GM19463 (cell line): Measurements from ENCODE around the gene NABP1.

ENCODE experiments used
- ATAC-seq: cut with Tn5 transposase; IDR thresholded peaks from one replicate; pipeline ENCODE4 v1.9.1; 2021; ENCODE audit warnings: mild to moderate bottlenecking, moderate library complexity; ENCODE audit not compliant: unreplicated experiment

The NABP1 gene

GRCh38 chr2:191646163-191646902 is 31.6 kb upstream of the NABP1 start:
- ATAC-seq, result no peak

- no peak for ATAC-seq
Measured at GRCh38 chr2:191649519-191649918, 28.4 kb upstream of the NABP1 start.

- ATAC-seq, result peak; percentile 98
Measured at GRCh38 chr2:191650896-191651773, 26.8 kb upstream of the NABP1 start.

GRCh38 chr2:191653667-191654391 is 24.1 kb upstream of the NABP1 start:
- no peak for ATAC-seq

DNA sequence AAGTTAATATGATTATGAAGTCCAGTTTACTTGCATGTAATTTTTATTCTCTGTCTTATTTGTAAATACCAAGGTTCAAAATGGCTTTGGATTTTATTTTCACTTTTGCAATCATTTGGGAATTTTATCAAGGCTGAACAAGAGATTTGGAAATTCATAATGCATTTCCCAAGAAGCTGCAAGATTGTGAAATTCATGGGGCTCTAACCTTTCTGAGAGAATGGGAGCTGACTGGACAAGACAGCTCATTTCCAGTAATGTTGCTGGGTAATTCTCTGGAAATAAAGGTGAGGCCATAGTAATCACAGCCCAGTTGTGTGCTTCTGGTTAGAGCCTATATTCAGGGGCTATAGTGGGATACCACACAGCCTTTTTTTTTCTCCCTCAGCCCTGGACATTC is 21.5 kb upstream of the NABP1 start:
- no peak for ATAC-seq

DNA sequence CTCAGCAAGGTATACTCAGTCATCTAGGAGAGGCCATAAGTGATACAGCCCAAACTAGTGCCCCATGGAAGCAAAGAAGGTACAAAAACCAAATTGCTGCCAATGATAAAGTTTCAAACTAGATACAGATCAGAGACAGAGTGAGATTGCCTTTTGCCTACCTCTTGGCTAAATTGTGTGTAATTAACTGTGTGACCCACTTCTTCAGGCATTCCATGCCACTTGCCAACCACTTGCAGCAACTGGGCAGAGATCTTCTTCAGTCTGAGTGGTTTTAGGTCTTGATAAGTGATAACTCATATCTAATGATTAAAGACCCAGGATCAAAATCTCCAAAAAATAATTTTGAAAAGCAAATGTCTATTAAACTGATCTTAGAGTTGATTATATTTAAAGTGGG is 21.1 kb upstream of the NABP1 start:
- ATAC-seq, result no peak

DNA sequence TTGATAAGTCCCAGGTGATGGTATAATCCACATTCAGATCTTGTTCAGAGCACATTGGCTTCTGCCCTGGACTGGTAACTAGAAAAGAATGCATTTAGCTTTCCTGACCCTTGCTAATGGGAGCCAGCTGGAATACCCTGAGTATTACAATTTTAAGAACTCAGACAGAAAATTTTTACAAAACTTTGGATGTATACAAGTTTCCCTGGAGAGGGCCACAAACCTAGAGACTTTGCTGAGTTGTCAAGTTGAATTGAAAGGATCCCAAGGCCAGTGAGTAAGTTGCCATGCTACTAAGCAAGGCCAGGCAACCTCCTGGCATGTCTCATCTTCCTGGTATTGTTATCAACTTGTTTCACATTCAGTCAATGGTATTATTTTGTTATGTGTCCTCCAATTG is 20.0 kb upstream of the NABP1 start:
- ATAC-seq, result no peak

GRCh38 chr2:191659198-191659597 is 18.7 kb upstream of the NABP1 start:
- no peak for ATAC-seq

- ATAC-seq, result no peak
Measured at GRCh38 chr2:191660575-191660974, 17.4 kb upstream of the NABP1 start.

DNA sequence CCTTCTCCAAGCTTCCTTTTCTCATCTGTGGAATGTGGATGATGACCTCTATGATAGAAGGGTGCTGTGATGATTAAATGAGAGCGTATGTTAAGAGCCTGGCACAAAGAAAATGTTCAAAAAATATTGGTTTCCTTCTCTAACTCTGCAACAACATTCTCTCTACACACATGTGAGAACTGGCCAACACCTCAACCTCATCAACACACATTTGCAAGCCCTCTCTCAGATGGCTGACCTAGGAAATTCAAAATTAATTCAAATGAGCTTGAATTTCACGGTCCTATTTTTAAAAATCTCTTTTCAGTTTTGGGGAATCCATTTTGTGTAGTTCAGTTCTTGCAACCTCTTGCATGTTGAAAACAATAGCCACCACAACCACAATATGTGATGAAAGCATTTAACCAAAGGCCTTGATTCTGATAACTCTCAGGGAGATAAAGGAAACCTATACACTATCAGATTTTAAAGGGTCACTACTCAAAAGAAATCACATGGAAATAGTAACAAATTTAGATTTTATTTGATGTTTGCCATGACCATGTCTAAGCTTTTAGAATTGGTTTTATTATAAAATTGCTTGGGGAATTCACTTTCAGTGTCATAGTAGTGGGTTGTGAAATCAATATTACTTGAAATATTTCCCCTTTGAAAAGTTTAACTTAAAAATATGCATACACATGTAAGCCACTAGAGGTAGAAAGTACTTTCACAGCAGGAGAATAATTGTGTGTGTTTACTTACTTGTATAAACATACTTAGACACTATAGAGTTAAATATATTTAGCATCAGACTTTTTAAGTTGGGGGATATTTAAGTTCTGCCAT is 16.6 kb upstream of the NABP1 start:
- ATAC-seq, result no peak

DNA sequence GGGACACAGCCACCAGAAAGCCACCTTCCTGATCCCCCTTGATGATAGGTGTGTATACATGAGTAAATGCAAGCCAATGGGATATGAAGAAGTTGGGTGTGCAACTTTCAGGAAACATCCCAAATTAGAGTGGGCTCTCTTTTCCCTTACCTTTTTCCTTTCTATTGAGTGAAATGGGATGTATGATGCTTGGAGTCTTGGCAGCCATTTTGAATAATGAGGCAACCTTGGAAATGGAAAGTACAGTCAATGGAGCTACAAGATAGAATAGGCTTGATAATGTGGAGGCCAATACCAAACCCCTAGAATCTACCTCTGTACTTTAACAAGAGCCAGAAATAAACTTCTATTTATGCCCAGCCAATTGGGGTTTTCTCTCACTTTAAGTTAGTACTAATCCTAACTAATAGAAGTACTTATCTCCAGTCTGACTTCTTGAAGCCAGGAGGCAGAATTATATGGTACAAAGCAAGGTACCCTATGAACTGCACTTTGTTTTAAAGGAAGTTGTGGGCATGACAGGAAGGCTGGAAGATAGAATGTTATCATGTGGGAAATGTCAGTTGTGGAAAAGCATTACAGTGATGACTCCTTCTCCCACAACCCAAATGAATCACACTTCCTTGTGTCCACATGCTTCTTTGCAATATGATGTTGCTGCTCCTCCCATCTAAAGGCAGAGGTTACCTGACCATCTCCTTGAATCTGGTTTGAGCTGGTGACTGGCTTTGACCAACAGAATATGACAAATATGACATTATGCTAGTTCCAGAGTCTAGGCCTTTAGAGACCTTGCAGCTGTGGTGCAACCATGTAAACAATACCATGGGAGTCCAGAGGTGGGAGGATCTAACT is 12.9 kb upstream of the NABP1 start:
- no peak for ATAC-seq

DNA sequence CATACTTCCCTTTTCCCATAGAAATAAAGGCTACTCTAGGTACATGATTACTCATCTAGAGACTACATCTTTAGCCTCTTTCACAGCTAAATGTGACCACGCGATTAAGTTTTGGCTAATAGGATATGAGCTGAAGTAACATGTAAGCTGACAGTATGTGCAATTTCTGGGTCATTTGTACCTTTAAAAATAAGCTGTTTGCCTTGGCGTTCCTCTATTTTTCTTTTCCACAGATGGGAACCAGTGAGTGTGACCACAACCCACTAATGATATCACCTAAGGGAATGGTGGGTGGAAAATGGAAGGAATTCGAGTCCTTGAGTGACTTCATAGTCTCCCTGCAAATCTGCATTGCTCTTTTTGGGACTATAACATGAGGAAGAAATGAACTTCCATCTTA is 11.7 kb upstream of the NABP1 start:
- ATAC-seq, result no peak

GRCh38 chr2:191666732-191667131 is 11.2 kb upstream of the NABP1 start:
- peak; percentile 82 for ATAC-seq

GRCh38 chr2:191670076-191670475 is 7.9 kb upstream of the NABP1 start:
- peak; percentile 54 for ATAC-seq

- ATAC-seq, result no peak
Measured at GRCh38 chr2:191670787-191671186, 7.1 kb upstream of the NABP1 start.

DNA sequence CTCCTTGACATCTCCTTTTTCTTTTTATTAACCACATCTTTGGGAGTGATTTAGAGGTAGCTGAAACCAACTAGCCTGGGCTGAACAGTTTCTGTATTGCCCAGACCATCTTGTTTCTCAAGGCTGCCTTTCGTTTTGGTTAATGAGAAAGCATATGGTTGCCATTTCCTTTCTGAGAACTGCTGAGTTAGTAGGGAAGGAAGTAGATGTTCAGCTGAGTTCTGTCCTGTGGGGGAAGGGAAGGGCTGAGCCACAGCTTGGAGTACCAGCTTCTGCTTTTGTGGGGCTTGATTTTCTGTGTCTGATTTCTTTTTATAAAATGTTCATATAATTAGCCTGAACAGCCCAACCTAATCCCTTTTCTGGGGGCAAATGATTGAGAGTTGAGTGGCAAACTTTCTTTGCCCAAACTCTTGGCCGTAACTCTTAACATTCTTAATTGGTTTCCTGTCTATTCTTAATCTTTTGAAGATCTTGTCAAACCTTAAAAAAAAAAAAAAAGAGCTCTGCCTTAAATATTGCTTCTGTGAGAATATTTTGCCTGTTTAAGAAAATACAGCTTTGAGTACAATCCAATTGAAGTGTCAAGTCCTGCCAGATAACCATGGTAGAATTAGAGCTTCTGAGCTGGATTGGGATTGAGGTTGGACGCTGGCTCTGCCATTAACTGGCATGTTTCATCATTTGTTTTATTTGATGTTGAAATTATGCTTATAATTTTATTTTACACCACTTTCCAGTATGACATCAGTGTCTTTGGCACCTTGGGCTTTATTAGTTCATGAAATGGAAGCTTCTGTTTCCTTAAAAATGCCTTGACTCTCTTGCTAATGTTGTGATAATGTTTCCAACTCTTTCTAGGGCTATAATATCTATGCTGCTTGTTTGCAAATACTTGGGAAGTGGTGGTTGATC is 1.9 kb upstream of the NABP1 start:
- ATAC-seq, result peak; percentile 50

DNA sequence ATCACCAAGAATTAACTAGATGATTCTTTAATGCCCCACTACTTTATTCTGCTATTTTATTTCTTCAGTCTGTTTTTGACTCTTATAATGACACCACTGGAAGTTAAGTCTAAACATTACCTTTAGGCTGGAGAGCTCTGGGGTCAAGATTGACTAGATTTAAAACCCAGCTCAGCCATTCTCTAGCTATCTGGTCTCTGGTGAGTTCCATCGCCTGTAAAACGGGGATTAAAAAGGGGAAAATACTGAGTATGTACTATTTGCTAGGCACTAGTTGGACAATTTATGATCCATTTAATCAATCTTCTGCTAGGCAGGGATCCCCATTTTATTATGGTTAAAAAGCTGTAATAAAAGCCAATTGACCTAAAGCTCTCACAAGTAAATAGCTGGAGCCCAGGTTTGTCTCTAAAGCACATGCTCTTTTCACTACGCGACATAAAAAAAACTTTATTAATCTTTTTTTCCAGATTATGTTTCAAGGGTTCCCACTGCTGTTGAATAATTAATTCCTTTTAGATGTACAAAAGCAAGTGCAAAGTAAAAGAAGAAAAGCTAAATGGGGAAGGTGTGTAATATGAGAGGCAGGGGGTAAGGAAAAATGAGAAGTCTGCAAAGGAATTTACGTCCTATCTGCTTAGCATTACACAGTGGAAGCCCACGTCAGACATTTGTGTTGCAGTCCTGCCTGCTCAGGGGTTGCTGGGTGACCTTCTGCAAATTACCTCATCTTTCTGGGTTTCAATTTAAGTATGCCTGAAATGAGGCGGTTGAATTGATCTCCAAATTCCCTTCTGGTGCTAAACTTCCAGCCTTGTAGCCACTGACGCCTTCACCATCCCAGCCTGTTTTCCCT is 918 bp upstream of the NABP1 start:
- ATAC-seq, result peak; percentile 27
